ENCODE measurements around the gene MMP24OS.
"Not testable (repeated sequence)": the region's sequence is repeated elsewhere in the genome, so short reads cannot be mapped to it uniquely, and the experiment has no call there.

The MMP24OS gene

DNA sequence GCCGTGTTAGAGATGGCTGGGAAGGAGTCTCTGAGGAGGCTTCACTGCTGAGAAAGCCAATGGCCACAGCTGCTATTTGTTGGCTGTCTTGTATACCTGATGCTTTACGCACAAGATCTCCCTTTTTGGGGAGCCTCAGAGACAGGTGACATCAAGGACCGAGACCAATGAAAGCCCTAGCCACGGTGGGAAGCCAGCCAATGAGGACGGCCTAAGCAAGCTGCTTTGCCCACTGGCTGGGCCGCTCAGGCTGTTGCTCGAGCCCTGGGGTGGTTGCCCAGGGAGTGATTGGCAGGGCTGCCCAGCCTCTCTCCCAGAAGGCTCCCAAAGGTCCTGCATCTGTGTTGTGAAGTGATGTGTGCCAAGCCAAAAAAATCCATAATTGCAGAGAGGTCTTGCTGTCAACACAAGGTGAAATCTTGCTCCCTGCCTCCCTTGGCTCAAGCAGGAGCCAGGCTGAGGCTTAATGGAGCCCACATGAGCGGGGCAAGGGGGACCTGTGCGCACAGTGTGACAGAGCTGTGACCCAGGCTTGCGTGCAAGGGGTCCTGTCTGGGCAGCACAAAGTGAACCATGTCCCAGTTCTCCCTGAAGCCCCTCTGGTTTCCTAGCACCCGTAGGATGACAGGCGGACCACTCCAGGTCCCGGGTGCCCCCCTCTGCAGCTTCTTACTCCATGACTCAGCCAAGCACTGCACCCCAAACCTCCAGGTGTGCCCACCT lies 4.3 kb downstream of the MMP24OS start:
- no peak for DNase-seq

GRCh38 chr20:35271904-35272303 lies 6.0 kb downstream of the MMP24OS start:
- DNase-seq = no peak

GRCh38 chr20:35271073-35271882 lies 6.6 kb downstream of the MMP24OS start:
- no peak for DNase-seq

GRCh38 chr20:35270021-35270902 lies 7.7 kb downstream of the MMP24OS start:
- DNase-seq = no peak

DNA sequence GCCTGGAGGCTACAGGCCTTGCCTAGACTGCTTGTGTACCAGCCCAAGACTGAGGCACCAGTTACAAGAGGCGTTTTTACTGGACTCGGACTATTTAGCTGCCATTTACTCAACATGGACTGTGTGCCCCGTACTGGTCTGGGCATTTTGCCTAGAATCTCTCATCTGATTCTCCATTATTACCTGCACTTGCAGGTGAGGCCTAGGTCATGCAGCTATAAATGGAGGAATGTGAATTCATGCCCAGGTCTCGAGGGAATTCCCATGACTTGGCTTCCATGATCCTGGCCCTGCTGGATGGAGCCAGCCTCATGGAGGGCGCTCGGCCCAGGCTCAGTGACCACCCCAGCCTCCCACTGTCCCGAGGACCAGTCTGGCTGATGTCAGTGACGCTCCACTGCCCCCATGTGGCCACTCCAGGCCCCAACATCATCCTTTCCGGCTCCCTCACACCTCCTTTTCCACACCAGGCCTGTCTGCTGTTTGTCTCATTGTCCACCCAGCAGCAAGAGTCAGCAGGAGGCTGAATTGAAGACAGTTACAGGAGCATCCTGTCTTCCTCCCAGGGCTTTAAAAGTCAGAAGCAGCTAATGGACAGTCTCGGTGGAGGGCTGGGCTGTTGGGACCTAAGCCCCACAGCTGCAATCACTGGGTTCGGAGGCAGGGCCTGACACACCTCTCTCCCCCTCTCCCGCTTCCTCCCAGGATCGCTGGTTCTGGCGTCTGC lies 8.7 kb downstream of the MMP24OS start:
- DNase-seq = peak; percentile 76

DNA sequence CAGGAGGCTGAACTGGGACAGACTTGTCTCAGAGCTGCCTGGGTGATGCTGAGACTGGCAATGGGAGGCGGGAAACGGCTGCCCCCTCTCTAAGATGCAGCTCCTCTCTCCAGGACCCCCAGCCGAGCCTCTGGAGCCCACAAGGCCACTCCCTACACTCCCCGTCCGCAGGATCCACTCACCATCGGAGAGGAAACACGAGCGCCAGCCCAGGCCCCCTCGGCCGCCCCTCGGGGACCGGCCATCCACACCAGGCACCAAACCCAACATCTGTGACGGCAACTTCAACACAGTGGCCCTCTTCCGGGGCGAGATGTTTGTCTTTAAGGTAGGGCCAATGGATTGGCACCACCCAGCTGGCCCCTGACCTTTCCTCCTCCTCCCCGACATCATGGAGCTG lies 10.8 kb downstream of the MMP24OS start:
- no peak for DNase-seq

GRCh38 chr20:35264755-35265154 lies 13.2 kb downstream of the MMP24OS start:
- DNase-seq = no peak

DNA sequence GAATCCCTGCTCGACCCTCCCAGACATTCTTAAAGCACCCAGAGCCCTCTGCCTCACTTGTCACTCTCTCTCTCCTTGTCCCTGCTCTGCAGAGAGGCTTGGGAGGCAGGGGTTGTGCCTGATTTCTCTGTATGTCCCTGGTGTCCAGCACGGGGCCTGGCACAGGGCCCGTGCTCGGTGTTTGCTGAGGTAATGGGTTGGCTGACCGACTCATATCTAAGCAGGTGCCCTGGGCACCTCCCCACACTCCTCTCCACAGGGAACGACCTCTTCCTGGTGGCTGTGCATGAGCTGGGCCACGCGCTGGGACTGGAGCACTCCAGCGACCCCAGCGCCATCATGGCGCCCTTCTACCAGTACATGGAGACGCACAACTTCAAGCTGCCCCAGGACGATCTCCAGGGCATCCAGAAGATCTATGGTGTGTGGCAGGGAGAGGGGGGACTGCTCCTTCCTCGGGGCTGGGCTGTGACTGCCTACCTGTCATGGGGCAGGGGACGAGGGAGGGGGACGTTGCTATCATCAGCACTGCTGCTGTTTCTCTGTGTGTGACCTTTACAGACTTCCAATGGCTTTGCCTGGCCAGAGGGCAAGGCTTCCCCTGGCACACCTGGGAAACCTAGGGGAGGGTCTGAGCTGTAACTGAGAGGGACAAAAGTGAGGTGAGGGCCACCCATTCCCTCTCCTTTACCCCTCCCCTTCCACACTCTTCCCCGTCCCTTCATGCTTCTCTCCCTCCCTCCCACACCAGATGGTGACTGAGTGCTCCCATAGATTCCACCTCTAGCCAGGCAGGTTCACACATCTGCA lies 14.2 kb downstream of the MMP24OS start:
- DNase-seq = no peak

DNA sequence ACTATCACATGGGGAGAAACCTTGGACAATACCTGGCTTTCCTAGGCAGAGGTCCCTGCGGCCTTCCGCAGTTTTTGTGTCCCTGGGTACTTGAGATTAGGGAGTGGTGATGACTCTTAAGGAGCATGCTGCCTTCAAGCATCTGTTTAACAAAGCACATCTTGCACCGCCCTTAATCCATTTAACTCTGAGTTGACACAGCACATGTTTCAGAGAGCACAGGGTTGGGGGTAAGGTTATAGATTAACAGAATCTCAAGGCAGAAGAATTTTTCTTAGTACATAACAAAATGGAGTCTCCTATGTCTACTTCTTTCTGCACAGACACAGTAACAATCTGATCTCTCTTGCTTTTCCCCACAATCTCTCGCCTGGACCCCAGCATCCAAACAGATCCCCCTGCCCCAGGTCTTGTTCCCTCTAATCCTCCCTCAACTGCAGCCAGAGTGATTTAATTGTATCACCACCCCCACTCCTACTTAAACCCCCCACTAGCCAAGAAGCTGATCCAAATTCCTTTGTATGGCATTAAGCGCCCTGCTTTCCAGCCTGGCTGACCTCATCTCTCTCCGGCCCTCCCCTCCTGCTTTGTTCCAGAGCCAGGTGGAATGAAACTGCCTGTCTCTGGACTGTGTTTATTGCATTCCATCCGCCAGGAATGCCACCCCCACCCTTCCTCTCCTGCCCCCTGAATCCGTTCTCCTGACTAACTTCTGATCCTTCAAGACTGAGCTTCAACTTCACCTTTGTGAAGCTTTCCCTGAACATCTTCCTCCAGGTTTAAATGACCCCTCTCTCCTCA lies 15.0 kb downstream of the MMP24OS start:
- not testable (repeated sequence) for DNase-seq

DNA sequence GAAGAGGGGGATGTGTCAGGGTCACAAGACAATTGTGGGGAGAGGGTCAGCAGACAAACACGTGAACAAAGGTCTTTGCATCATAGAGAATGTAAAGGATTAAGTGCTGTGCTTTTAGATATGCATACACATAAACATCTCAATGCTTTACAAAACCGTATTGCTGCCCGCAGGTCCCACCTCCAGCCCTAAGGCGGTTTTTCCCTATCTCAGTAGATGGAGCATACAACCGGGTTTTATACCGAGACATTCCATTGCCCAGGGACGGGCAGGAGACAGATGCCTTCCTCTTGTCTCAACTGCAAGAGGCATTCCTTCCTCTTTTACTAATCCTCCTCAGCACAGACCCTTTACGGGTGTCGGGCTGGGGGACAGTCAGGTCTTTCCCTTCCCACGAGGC lies 15.6 kb downstream of the MMP24OS start:
- DNase-seq = not testable (repeated sequence)

GRCh38 chr20:35260426-35260825 lies 17.5 kb downstream of the MMP24OS start:
- DNase-seq = no peak

DNA sequence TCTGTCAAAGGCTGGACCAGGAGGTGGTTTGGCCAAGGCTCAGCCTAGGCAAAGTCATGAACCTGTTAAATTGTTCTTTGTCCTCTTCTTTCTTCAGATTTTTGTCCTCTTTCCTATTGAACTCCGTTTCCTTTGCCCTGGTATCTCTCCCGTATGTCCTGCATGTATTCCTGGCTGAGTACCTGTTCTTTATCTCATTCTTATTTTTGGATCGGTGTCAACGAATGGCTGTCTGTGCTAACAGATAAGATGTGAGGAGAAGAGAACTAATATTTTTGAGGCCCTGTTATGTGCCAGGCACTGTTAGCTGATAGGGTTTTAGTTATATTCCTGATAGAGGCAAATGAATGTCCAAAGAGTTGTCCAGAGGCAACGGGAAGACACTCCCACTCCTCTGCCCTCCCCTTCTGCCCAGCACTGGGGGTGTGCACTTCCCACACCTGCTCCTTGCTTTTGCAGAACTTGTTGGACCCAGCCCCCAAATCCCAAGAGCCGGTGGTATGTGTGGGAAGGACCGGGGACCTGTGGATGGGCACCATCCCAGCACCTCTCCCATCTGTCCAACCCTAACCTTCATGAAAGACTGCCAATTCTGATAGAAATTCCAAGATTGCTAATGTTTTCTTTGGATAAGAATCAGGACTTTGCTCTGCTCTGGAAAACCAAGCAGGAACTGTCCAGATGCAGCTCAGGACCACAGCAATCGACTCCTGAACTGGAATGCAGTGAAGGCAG lies 20.6 kb downstream of the MMP24OS start:
- DNase-seq = no peak

- DNase-seq = no peak
Observed at GRCh38 chr20:35254448-35254999, 23.4 kb downstream of the MMP24OS start.

GRCh38 chr20:35253010-35253409 lies 24.9 kb downstream of the MMP24OS start:
- DNase-seq = peak; percentile 27

DNA sequence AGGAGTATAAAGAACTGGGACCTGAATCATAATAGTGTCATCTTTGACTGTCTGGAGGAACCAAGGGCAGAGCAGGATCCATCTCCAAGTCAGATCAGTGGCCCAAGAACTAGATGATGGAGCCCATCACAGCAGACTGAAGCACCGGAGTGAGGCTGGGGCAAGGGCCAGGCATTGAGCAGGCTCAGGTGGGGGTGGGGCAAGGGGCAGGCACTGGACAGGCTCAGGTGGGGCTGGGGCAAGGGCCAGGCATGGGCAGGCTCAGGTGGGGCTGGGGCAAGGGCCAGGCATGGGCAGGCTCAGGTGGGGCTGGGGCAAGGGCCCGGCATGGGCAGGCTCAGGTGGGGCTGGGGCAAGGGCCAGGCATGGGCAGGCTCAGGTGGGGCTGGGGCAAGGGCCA lies 25.3 kb downstream of the MMP24OS start:
- DNase-seq = peak; percentile 47

DNA sequence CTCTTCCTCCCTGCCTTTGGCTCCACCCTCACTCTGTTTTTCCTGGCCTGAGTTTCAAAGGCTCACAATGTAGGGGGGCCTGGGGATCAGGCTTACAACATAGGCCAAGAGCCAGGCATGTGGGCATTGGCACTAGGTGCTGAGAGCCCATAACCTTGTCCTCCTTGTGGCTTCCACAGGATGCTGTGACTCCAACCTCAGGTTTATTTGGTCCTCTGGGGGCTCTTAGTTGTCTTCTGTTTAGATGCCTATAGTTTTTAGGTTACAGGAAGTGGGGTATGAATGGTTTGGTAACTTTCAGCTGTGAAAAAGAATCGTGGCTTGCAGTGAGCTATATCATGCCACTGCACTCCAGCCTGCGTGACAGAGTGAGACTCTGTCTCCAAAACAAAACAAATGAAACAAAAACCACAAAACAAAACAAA lies 25.9 kb downstream of the MMP24OS start:
- no peak for DNase-seq

DNA sequence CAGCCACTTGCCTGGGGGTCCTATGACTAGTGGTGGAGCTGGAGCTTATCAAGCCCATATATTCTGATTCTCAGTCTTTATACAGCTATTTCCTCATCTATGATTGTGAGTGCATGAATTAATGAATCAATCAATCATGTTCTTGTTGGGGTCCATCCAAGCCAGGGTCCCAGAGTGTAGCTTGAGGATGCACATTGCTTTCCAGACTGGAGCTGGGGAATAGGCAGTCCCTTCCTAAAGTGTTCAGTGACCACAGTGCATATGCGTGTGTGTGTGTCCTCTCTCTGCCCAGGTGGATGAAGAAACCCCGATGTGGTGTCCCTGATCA lies 26.3 kb downstream of the MMP24OS start:
- peak; percentile 48 for DNase-seq

GRCh38 chr20:35248641-35249475 lies 29.1 kb downstream of the MMP24OS start:
- DNase-seq = peak; percentile 33

- no peak for DNase-seq
Observed at GRCh38 chr20:35246723-35247122, 31.2 kb downstream of the MMP24OS start.
